ENCODE results near the gene SFMBT1.
A peak's percentile ranks its signal among the peaks of the same experiment; 100 is the strongest.

Gene SFMBT1

DNA sequence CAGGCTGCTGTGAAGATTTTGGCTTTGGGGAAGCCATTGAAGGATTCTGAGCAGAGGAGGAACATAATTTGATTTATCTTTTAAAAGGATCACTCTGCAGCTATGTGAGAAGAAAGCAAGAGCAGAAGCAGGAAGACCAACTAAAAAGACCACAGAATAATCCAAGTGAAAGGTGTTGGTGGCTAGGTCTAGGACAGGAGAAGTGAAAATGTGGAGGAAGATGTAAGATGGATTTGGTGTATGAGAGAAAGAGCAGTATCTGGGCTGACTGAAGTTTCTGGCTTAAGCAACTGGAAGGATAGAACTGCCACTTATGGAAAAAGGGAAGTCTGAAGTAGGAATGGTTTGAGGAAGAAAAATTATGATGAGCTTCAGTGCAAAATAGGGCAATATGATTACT is 62.0 kb downstream of the SFMBT1 start:
- DNase-seq: no peak

GRCh38 chr3:52983336-52983807 is 62.5 kb downstream of the SFMBT1 start:
- peak; percentile 41 to 45 for DNase-seq

GRCh38 chr3:52982839-52983238 is 63.0 kb downstream of the SFMBT1 start:
- no peak for DNase-seq

- no peak for DNase-seq
These were observed 66.5 kb downstream of the SFMBT1 start for GRCh38 chr3:52979190-52979983.

- no peak for DNase-seq
These were observed 67.6 kb downstream of the SFMBT1 start for GRCh38 chr3:52978109-52978754.

DNA sequence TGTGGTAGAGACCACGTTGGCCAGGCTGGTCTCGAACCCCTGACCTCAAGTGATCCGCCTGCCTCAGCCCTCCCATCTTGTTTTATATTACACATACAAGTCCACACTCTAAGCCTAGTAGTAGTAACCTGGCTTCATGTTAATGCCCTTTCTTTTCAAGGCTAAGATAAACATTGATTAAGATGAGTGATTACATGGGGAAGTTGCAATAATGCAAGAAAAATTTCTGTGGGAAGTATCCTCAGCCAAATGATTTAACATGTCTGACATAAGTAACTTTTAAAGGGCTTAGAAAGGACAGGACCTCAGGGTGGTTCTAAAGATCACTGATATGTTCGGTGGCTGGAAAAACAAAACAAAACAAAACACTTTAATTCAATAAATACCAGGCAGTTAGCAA is 72.1 kb downstream of the SFMBT1 start:
- DNase-seq: no peak

- no peak for DNase-seq
These were observed 74.0 kb downstream of the SFMBT1 start for GRCh38 chr3:52971895-52972294.

DNA sequence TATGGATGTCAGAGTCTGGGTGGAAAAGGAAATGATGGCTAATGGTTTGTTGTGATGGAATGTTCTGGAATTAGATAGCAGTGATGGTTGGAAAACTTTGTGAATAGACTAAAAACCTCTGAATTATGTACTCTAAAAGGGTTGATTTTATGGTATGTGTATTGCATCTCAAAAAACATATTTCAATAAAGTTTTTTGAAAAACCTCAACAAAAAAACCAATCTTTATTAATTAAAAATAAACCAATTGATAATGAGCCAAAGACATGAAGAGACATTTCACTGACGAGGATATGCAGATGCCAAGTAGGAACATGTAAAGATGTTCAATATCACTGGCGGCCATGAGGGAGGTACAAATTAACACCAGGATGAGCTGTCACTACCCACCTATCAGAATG is 78.5 kb downstream of the SFMBT1 start:
- DNase-seq: no peak

GRCh38 chr3:52962160-52962559 is 83.7 kb downstream of the SFMBT1 start:
- no peak for DNase-seq

DNA sequence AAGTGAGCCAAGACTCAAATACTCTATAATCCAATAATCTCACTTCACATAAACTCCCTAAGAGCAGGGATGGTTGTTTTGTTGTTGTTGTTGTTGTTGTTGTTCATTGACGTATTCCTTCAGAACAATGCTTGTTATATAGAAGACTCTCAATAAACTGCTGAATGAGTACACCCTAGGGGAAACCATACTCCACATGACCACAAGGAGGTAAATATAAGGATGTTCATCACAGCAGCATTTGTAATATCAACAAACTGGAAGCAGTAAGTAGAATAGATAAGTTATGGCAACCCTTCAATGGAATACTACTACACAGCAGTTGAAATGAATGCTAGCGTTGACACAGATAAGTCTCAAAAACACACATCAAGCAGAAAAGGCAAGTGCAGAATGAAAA is 86.1 kb downstream of the SFMBT1 start:
- no peak for DNase-seq

DNA sequence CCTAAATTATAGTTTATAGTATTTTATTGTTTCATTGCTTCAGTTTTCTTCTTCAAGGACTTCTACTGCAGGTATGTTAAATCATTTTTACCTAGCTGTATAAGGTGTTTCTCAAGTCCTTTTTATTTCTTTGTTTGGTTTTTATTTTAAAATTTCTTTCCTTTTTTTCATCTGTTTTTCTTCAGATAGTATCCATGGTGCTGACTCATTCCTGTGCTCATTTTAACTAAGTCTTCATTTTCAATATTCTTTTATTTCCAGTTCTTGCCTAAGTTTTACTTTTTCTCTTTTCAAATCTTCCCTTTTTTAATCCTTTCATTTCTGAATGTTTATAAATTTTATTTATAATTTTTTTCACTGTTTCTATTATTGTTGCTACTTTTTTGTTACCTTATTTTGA is 106.3 kb downstream of the SFMBT1 start:
- DNase-seq: no peak

DNA sequence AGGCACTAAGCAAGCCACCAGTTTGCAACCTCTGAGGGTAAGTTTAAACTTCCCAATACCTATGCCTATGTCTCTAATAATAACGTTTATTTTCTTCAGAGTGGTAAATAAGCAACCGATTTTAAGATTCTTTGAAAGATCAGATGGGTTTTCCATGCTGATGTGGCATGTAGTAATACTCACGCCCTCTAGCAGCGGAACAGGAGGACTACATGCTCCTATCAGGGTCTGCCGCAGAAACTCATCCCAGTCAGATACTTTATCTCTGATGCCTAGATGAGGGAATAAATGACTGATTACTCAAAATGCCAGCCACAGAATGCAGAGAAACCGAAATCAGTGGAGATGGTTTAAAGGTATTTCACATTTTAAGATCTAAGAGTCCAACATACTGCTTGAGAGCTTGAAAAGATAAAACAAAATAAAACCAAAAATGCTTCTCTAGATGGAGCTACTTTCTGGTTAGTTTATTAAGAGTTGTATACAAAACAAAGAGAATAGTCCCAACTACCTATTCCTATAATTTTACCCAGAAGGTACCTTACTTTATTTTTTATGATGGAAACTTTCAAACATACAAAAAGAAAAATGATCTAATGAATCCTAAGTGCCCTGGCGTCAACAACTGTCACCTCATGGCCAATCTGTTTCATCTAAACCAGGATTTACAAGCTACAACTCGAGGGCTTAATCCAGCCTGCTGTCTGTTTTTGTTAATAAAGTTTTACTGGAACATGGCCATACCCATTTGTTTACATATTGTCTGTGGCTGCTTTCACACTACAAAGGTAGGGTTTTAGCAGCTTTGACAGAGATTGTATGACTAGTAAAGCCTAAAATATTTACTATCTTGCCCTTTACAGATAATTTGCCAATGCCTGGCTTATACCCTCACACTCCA is 111.0 kb downstream of the SFMBT1 start:
- DNase-seq: peak; percentile 31 to 43

- DNase-seq: no peak
These were observed 114.0 kb downstream of the SFMBT1 start for GRCh38 chr3:52931889-52932288.

- DNase-seq: no peak
These were observed 114.5 kb downstream of the SFMBT1 start for GRCh38 chr3:52931328-52931727.

GRCh38 chr3:52930748-52931147 is 115.1 kb downstream of the SFMBT1 start:
- DNase-seq: no peak

- DNase-seq: no peak
These were observed 119.3 kb downstream of the SFMBT1 start for GRCh38 chr3:52926554-52926953.

- DNase-seq: no peak
These were observed 120.2 kb downstream of the SFMBT1 start for GRCh38 chr3:52925405-52926313.

- DNase-seq: no peak
These were observed 121.9 kb downstream of the SFMBT1 start for GRCh38 chr3:52923963-52924362.

- DNase-seq: no peak
These were observed 125.0 kb downstream of the SFMBT1 start for GRCh38 chr3:52920841-52921240.

- DNase-seq: no peak
These were observed 128.8 kb downstream of the SFMBT1 start for GRCh38 chr3:52917044-52917443.

DNA sequence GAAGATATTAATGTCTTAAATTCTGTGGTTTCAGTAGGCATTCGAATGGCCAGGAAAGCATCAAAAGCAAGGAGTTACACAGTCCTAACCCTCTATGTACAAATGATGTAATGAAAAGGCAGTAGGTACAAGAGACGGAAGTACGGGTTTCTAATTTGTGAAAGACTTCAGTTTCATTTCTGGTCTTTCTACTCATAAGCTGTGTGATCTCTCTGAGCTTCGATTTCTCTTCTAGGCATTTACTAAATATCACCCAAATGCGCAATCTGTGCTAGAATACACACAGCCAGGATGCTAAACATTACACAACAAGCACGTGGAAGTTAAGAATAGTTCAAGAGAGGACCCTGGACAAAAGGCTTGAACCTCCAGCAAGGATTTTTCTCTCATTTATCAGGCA is 130.6 kb downstream of the SFMBT1 start:
- DNase-seq: no peak
